Fibroblast of lung (primary cell): ENCODE results near the gene RIBC2.

Experiments
- CTCF ChIP-seq, 2 donors: IDR thresholded peaks in 1 of 2; conservative IDR thresholded peaks in 1 of 2; 1 replicate in 1 of 2; 2 replicates in 1 of 2; pipeline ENCODE4 v1.5.1; 2011 to 2012; ENCODE audit warnings: low read length in 2 of 2, control low read depth in 1 of 2, inconsistent platforms in 1 of 2, low read depth in 1 of 2, mild to moderate bottlenecking in 1 of 2
- EZH2 ChIP-seq: IDR thresholded peaks from 2 replicates; pipeline ENCODE4 v1.5.1; 2012; ENCODE audit warnings: low read length, control low read depth, mild to moderate bottlenecking; ENCODE audit errors: missing control alignments

GRCh38 chr22:45442116-45442515 is 28.6 kb downstream of the RIBC2 start:
- TF ChIP-seq CTCF (conservative IDR thresholded peaks at IDR 0.05 in 1 of 2, IDR thresholded peaks at IDR 0.05 in 1 of 2; ENCODE audit: low read depth in 1 of 2, low read length in 2 of 2) = no peak
- no peak for TF ChIP-seq EZH2
